HepG2 (cell line): ENCODE data around the gene GTF2H3. TPM values are rescaled to one million over a fixed set of nuclear protein-coding genes. Genes with fewer than 3 reads are reported as not detected.

ENCODE experiments used
- ATAC-seq: fragments of 200-7000 bp; cut with Tn5 transposase; 3 replicates; pipeline ENCODE4 v1.9.1; 2020; ENCODE audit warnings: mild to moderate bottlenecking, moderate library complexity
- BruUV-seq: library from RNA; stranded (reverse); fragments of 400-500 nt; replicated peaks from 2 replicates; lab custom pipeline; 2021; lab: Mats Ljungman, UMichigan
- CTCF ChIA-PET: fragments of 300-600 bp; formaldehyde crosslinking; extraction: SDS; loops from one replicate; lab custom pipeline; 2021; ENCODE audit warnings: low total read pairs, inconsistent platforms, low intra/inter-chr PET ratio; lab: Yijun Ruan, JAX
- POLR2A ChIA-PET: fragments of 350-600 bp; sonication (Branson Sonifier 250); formaldehyde crosslinking; loops from one replicate; lab custom pipeline; 2020; ENCODE audit warnings: antibody characterized with exemption, inconsistent platforms; lab: Yijun Ruan, JAX
- DNase-seq: peaks from one replicate; pipeline ENCODE4 v3.0.0-alpha.2; 2015; ENCODE audit warnings: low spot score
- FAIRE-seq: peaks from 3 replicates; lab custom pipeline; 2011; peaks lifted over from hg19 to GRCh38; lab: Jason Lieb, UNC
- H2AFZ ChIP-seq: one replicate; pipeline ENCODE4 v1.6.1; 2011; ENCODE audit warnings: low read length, inconsistent platforms
- H3K27ac ChIP-seq: fragments of 300-600 bp; 3 replicates; pipeline ENCODE4 v1.8.0; 2011; ENCODE audit warnings: mixed run types, mild to moderate bottlenecking, mixed read lengths, low read length, inconsistent platforms; ENCODE audit not compliant: insufficient read depth; ENCODE audit errors: extremely low read length
- H3K27me3 ChIP-seq, 2 experiments: fragments of 200-600 bp in 1 of 2; 2 replicates in 1 of 2; 3 replicates in 1 of 2; pipeline versions ENCODE4 v1.6.0 to v1.8.0; 2011; ENCODE audit warnings: low read length in 2 of 2, mild to moderate bottlenecking in 2 of 2, moderate library complexity in 2 of 2, inconsistent platforms in 1 of 2; ENCODE audit not compliant: insufficient read depth in 2 of 2, control insufficient read depth in 1 of 2
- H3K36me3 ChIP-seq, 2 experiments: fragments of 200-600 bp in 1 of 2; replicated peaks in 1 of 2; 2 replicates in 1 of 2; 3 replicates in 1 of 2; pipeline versions ENCODE4 v1.5.1 to v1.8.0; 2011; ENCODE audit warnings: low read length in 2 of 2, inconsistent platforms in 1 of 2; ENCODE audit not compliant: insufficient read depth in 2 of 2, control insufficient read depth in 1 of 2
- H3K4me1 ChIP-seq: 2 replicates; pipeline ENCODE4 v1.5.1; 2012; ENCODE audit warnings: low read length, inconsistent platforms; ENCODE audit not compliant: insufficient read depth
- H3K4me2 ChIP-seq: 2 replicates; pipeline ENCODE4 v1.6.0; 2011; ENCODE audit warnings: low read depth, low read length, inconsistent platforms
- H3K4me3 ChIP-seq, 3 experiments: fragments of 200-600 bp in 1 of 3; sonication (generic), shearing (Covaris generic) in 1 of 3; replicated peaks in 1 of 3; 2 replicates each; pipeline ENCODE4 v1.5.1; 2011 to 2016; ENCODE audit warnings: low read length in 3 of 3, inconsistent platforms in 2 of 3, low read depth in 2 of 3, mild to moderate bottlenecking in 2 of 3, control low read depth in 1 of 3, mixed read lengths in 1 of 3; ENCODE audit not compliant: insufficient read depth in 1 of 3
- H3K79me2 ChIP-seq: one replicate; pipeline ENCODE4 v1.6.1; 2011; ENCODE audit warnings: low read length, inconsistent platforms; ENCODE audit not compliant: insufficient read depth
- H3K9ac ChIP-seq: 2 replicates; pipeline ENCODE4 v1.6.0; 2011; ENCODE audit warnings: mild to moderate bottlenecking, low read depth, low read length, inconsistent platforms; ENCODE audit not compliant: insufficient read depth
- H3K9me3 ChIP-seq: 2 replicates; pipeline ENCODE4 v1.5.1; 2012; ENCODE audit warnings: mild to moderate bottlenecking, low read length
- H4K20me1 ChIP-seq: 2 replicates; pipeline ENCODE4 v1.6.0; 2011; ENCODE audit warnings: inconsistent platforms, mild to moderate bottlenecking, low read length, moderate library complexity; ENCODE audit not compliant: insufficient read depth
- ATF6 ChIP-seq: sonication (generic); formaldehyde crosslinking; conservative IDR thresholded peaks from 2 replicates; pipeline ENCODE4 v1.4.0; 2020; ENCODE audit warnings: missing genetic modification reagents
- ATRX ChIP-seq: sonication (generic); formaldehyde crosslinking; IDR thresholded peaks from 2 replicates; pipeline ENCODE4 v1.4.0; 2020; ENCODE audit warnings: missing genetic modification reagents, borderline replicate concordance
- CHCHD3 ChIP-seq: sonication (generic); formaldehyde crosslinking; IDR thresholded peaks from 2 replicates; pipeline ENCODE4 v1.8.0; 2022; ENCODE audit warnings: mild to moderate bottlenecking, missing genetic modification reagents, moderate library complexity
- E2F1 ChIP-seq: sonication (generic); formaldehyde crosslinking; IDR thresholded peaks from 2 replicates; pipeline ENCODE4 v1.5.0; 2020; ENCODE audit warnings: missing genetic modification reagents
- ELK4 ChIP-seq: sonication (generic); formaldehyde crosslinking; IDR thresholded peaks from 2 replicates; pipeline ENCODE4 v1.9.0; 2021; ENCODE audit warnings: missing genetic modification reagents, borderline replicate concordance
- FLYWCH1 ChIP-seq: sonication (generic); formaldehyde crosslinking; IDR thresholded peaks from 2 replicates; pipeline ENCODE4 v1.8.1; 2023; ENCODE audit warnings: mild to moderate bottlenecking, missing genetic modification reagents
- HES4 ChIP-seq: sonication (generic); formaldehyde crosslinking; IDR thresholded peaks from 2 replicates; pipeline ENCODE4 v1.9.0; 2021; ENCODE audit warnings: mild to moderate bottlenecking, missing genetic modification reagents, borderline replicate concordance
- IRF2 ChIP-seq: IDR thresholded peaks from 2 replicates; pipeline ENCODE4 v1.6.1; 2018; ENCODE audit warnings: missing genetic modification reagents, missing compliant biosample characterization
- KAT2B ChIP-seq: fragments of 150-350 bp; IDR thresholded peaks from 2 replicates; pipeline ENCODE4 v1.6.1; 2014; ENCODE audit warnings: low read depth, low read length, borderline replicate concordance
- NPAS2 ChIP-seq: sonication (generic); formaldehyde crosslinking; IDR thresholded peaks from 2 replicates; pipeline ENCODE4 v1.8.0; 2022; ENCODE audit warnings: mild to moderate bottlenecking, missing genetic modification reagents, borderline replicate concordance
- RFXAP ChIP-seq: sonication (generic); formaldehyde crosslinking; IDR thresholded peaks from 2 replicates; pipeline ENCODE4 v1.4.0; 2020; ENCODE audit warnings: missing genetic modification reagents, borderline replicate concordance
- ZNF740 ChIP-seq: sonication (generic); formaldehyde crosslinking; IDR thresholded peaks from 2 replicates; pipeline ENCODE4 v1.4.0; 2020; ENCODE audit warnings: missing genetic modification reagents
- ZNF747 ChIP-seq: sonication (generic); formaldehyde crosslinking; IDR thresholded peaks from 2 replicates; pipeline ENCODE4 v1.8.1; 2023; ENCODE audit warnings: missing genetic modification reagents, mild to moderate bottlenecking, borderline replicate concordance
- ZNF788 ChIP-seq: sonication (generic); formaldehyde crosslinking; IDR thresholded peaks from 2 replicates; pipeline ENCODE4 v1.5.0; 2020; ENCODE audit warnings: mild to moderate bottlenecking, missing genetic modification reagents, borderline replicate concordance
- ZNF83 ChIP-seq: sonication (generic); formaldehyde crosslinking; IDR thresholded peaks from 2 replicates; pipeline ENCODE4 v1.4.0; 2020; ENCODE audit warnings: missing genetic modification reagents, mild to moderate bottlenecking, borderline replicate concordance
- WGBS: methylation state at CpG from one replicate; pipeline ENCODE4 v1.1.6; 2017; ENCODE audit warnings: low lambda C conversion rate; 5-methylcytosine and 5-hydroxymethylcytosine counted together
- in situ Hi-C: cut with HindIII; loops from 2 replicates; pipeline ENCODE4 v1.10.0; 2017; ENCODE audit warnings: low pct_unique_long_range_greater_than_20kb; ENCODE audit not compliant: extremely low pct_ligation_motif_present
- intact Hi-C: fragments of 100-400 bp; cut with micrococcal nuclease; formaldehyde crosslinking; loops from one replicate; pipeline ENCODE4 v1.10.0; 2022; ENCODE audit not compliant: unreplicated experiment
- polyA plus RNA-seq, 8 experiments: library from polyadenylated mRNA; depleted of rRNA in 3 of 8; stranded (reverse) in 7 of 8; unstranded in 1 of 8; fragments of >200 nt; fragmentation: Illumina TruSeq in 4 of 8; extraction: Trizol in 4 of 8; gene quantifications; 2 replicates each; pipeline versions ENCODE4 v1.2.1 to v1.2.3, GENCODE V29; 2011 to 2016; ENCODE audit warnings: low read depth in 4 of 8, missing spikeins in 1 of 8, mixed read lengths in 1 of 8; ENCODE audit not compliant: insufficient read depth in 1 of 8
- total RNA-seq, 5 experiments: library from RNA; depleted of rRNA; stranded (reverse); fragments of >200 nt; fragmentation: Illumina TruSeq; extraction: Trizol; gene quantifications; 2 replicates each; pipeline ENCODE4 v1.2.3, GENCODE V29; 2016; ENCODE audit warnings: low read depth in 1 of 5
- TF ChIP-seq, protein P1 (sequence below): sonication (generic); formaldehyde crosslinking; IDR thresholded peaks from 2 replicates; pipeline ENCODE4 v1.4.0; 2020; ENCODE audit warnings: mild to moderate bottlenecking, missing genetic modification reagents

GTF2H3 gene
- total and polyA plus RNA-seq, 2 of the 13 experiments (the other 11 are each of a cell fraction or from before 2014, with no cell fraction given) = 35.8 to 58.8 TPM

DNA sequence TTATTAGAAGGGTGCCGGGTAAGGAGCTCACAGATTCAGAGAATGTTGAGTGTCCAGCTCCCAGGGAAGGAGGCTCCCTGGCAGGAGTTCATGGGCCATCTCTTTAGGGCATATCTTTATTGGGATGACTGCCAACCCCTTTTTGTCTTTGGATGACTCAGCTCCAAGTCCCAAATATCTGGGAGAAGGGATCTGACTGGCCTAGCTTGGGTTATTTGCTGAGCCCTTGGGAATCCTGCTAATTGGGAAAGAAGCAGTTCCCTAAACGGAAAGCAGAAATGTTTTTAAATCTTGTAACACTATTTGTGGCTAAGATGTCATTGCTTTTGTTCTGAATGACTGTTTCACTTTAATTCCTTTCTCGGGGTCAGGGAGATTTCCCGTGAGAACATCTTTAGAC lies 19.1 kb upstream of the GTF2H3 start:
- intact Hi-C loops = no loop called here
- H3K79me2 ChIP-seq = no peaks in the 10 kb centered on the region
- no peak overlapping the region for H3K27ac ChIP-seq
- 0 out of 2 replicates have a peak, but pooled peaks cover 4% of the 10 kb centered on the region for H4K20me1 ChIP-seq
- peaks cover 35 to 83% of the 10 kb centered on the region in 2 experiments for H3K36me3 ChIP-seq
- BruUV-seq = no TSS peak
- in situ Hi-C loops = no loop called here
- ATAC-seq (no peak), FAIRE-seq (no peak), DNase-seq (no peak)
- H3K27me3 ChIP-seq = no peaks in the 10 kb centered on the region
- no peak overlapping the region for H2AFZ ChIP-seq
- no peaks in the 10 kb centered on the region for H3K9me3 ChIP-seq
- TF ChIP-seq CHCHD3 = no peak
- TF ChIP-seq ELK4 (CRISPR knock-in tag) = no peak
- TF ChIP-seq E2F1 (CRISPR knock-in tag) = no peak
- no peak for TF ChIP-seq ZNF788 (CRISPR knock-in tag)
- TF ChIP-seq, protein P1, sequence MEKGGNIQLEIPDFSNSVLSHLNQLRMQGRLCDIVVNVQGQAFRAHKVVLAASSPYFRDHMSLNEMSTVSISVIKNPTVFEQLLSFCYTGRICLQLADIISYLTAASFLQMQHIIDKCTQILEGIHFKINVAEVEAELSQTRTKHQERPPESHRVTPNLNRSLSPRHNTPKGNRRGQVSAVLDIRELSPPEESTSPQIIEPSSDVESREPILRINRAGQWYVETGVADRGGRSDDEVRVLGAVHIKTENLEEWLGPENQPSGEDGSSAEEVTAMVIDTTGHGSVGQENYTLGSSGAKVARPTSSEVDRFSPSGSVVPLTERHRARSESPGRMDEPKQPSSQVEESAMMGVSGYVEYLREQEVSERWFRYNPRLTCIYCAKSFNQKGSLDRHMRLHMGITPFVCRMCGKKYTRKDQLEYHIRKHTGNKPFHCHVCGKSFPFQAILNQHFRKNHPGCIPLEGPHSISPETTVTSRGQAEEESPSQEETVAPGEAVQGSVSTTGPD (CRISPR knock-in tag) = no peak
- no peak for TF ChIP-seq IRF2
- no peak for TF ChIP-seq KAT2B
- no peak for TF ChIP-seq ATF6
- TF ChIP-seq ZNF83 (CRISPR knock-in tag) = no peak
- no peak for TF ChIP-seq ATRX (CRISPR knock-in tag)
- TF ChIP-seq ZNF747 (CRISPR knock-in tag) = no peak
- TF ChIP-seq NPAS2 (CRISPR knock-in tag) = no peak
- TF ChIP-seq FLYWCH1 = no peak
- no peak for TF ChIP-seq ZNF740 (CRISPR knock-in tag)
- no peak for TF ChIP-seq HES4
- no peak for TF ChIP-seq RFXAP (CRISPR knock-in tag)
- WGBS = 80% methylated on average over 4 of the region's 4 CpGs
- ChIA-PET CTCF (no interaction called here), POLR2A (no interaction called here)
- no peaks in the 10 kb centered on the region for H3K4me1 ChIP-seq
- H3K9ac ChIP-seq = no peak overlapping the region
- no peak overlapping the region for H3K4me2 ChIP-seq
- H3K4me3 ChIP-seq = no peak overlapping the region
